Mucosa of rectum (tissue), 2 donors: Measurements from ENCODE around the gene FAM83E.

Experiments used
- H3K27ac ChIP-seq, 2 donors: one replicate each; pipeline ENCODE4 v1.7.0; 2013; ENCODE audit warnings: inconsistent platforms in 2 of 2, low read depth in 2 of 2, low read length in 2 of 2
- H3K27me3 ChIP-seq, 2 donors: one replicate each; pipeline ENCODE4 v1.7.0; 2013; ENCODE audit warnings: low read length in 2 of 2; ENCODE audit not compliant: control insufficient read depth in 2 of 2, insufficient read depth in 2 of 2
- H3K36me3 ChIP-seq, 2 donors: one replicate each; pipeline ENCODE4 v1.7.0; 2013; ENCODE audit warnings: low read length in 2 of 2; ENCODE audit not compliant: control insufficient read depth in 2 of 2, insufficient read depth in 2 of 2
- H3K4me1 ChIP-seq, 2 donors: one replicate each; pipeline ENCODE4 v1.7.0; 2013; ENCODE audit warnings: low read length in 2 of 2, mild to moderate bottlenecking in 1 of 2; ENCODE audit not compliant: control insufficient read depth in 2 of 2, insufficient read depth in 2 of 2
- H3K4me3 ChIP-seq, 2 donors: one replicate each; pipeline ENCODE4 v1.7.0; 2013; ENCODE audit warnings: low read length in 2 of 2
- H3K9ac ChIP-seq, 2 donors: one replicate each; pipeline ENCODE4 v1.7.0; 2013; ENCODE audit warnings: low read length in 2 of 2, low read depth in 1 of 2, mild to moderate bottlenecking in 1 of 2
- H3K9me3 ChIP-seq, 2 donors: one replicate each; pipeline ENCODE4 v1.7.0; 2013; ENCODE audit warnings: low read length in 2 of 2; ENCODE audit not compliant: control insufficient read depth in 2 of 2
- donor health status: healthy.
- donor health status: Normal muscosa, but diverticular disease.

Gene FAM83E

DNA sequence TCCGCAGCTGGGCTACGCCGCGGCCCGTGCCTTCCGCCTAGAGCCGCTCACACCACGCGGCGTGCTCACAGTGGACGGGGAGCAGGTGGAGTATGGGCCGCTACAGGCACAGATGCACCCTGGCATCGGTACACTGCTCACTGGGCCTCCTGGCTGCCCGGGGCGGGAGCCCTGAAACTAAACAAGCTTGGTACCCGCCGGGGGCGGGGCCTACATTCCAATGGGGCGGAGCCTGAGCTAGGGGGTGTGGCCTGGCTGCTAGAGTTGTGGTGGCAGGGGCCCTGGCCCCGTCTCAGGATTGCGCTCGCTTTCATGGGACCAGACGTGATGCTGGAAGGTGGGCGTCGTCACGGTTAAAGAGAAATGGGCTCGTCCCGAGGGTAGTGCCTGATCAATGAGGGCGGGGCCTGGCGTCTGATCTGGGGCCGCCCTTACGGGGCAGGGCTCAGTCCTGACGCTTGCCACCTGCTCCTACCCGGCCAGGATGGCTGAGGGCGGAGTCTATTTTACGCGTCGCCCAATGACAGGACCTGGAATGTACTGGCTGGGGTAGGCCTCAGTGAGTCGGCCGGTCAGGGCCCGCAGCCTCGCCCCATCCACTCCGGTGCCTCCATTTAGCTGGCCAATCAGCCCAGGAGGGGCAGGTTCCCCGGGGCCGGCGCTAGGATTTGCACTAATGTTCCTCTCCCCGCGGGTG lies 14.9 kb upstream of the FAM83E start:
- Histone ChIP-seq H3K4me3 (peak overlapping the region in 1 of 2 donors; percentile 43), H3K9ac (peak overlapping the region; percentile 34 to 68), H3K36me3 (peaks cover 8 to 18% of the 10 kb centered on the region in 2 donors), H3K27ac (peak overlapping the region; percentile 86 to 89), H3K4me1 (peaks cover 53 to 77% of the 10 kb centered on the region in 2 donors), H3K9me3 (no peaks in the 10 kb centered on the region), H3K27me3 (no peaks in the 10 kb centered on the region)

DNA sequence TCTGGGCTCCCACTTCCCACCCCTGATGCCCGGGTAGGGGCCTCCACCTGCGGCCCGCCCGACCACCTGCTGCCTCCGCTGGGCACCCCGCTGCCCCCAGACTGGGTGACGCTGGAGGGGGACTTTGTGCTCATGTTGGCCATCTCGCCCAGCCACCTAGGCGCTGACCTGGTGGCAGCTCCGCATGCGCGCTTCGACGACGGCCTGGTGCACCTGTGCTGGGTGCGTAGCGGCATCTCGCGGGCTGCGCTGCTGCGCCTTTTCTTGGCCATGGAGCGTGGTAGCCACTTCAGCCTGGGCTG lies 14.4 kb upstream of the FAM83E start:
- no peaks in the 10 kb centered on the region for H3K9me3 ChIP-seq
- no peaks in the 10 kb centered on the region for H3K27me3 ChIP-seq
- peaks cover 54 to 77% of the 10 kb centered on the region in 2 donors for H3K4me1 ChIP-seq
- H3K36me3 ChIP-seq: peaks cover 8 to 18% of the 10 kb centered on the region in 2 donors
- peak overlapping the region; percentile 86 to 89 for H3K27ac ChIP-seq
- no peak overlapping the region for H3K9ac ChIP-seq
- H3K4me3 ChIP-seq: no peak overlapping the region

DNA sequence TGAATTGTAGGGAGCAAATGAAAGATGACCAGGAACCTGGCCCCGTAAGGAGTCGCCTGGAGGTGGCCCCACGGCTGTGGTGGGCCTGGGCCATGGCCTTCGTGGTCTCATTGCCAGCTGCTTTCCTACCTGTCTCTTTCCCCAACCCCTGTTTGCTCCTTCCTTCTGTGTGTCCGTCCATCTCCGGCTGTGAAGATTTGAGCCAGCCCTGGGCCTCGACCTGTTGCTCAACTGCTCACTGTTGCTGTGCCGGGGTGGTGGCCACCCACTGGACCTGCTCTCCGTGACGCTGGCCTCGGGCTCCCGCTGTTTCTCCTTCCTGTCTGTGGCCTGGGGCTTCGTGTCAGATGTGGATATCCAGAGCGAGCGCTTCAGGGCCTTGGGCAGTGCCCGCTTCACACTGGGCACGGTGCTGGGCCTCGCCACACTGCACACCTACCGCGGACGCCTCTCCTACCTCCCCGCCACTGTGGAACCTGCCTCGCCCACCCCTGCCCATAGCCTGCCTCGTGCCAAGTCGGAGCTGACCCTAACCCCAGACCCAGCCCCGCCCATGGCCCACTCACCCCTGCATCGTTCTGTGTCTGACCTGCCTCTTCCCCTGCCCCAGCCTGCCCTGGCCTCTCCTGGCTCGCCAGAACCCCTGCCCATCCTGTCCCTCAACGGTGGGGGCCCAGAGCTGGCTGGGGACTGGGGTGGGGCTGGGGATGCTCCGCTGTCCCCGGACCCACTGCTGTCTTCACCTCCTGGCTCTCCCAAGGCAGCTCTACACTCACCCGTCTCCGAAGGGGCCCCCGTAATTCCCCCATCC lies 13.8 kb upstream of the FAM83E start:
- Histone ChIP-seq H3K36me3 (peaks cover 8 to 18% of the 10 kb centered on the region in 2 donors), H3K9ac (no peak overlapping the region), H3K9me3 (no peaks in the 10 kb centered on the region), H3K27me3 (no peaks in the 10 kb centered on the region), H3K27ac (peak overlapping the region in 1 of 2 donors; percentile 32), H3K4me3 (no peak overlapping the region), H3K4me1 (peaks cover 51 to 74% of the 10 kb centered on the region in 2 donors)

DNA sequence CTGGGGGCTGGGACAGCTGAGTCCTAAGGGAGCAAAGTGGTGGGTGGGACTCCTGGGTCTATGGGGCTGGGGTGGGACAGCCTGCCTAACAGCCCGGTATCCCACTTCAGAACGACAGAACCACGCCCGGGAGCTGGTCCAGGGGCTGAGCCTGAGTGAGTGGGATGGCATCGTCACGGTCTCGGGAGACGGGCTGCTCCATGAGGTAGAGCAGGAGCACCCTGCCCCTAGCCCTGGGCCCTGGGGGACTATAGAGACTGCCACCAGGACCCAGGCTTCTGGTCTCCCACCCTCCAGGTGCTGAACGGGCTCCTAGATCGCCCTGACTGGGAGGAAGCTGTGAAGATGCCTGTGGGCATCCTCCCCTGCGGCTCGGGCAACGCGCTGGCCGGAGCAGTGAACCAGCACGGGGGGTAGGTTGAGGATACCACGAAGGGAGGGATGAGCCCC lies 13.0 kb upstream of the FAM83E start:
- Histone ChIP-seq H3K4me1 (peaks cover 49 to 72% of the 10 kb centered on the region in 2 donors), H3K27ac (peak overlapping the region; percentile 85 to 86), H3K4me3 (no peak overlapping the region), H3K9ac (peak overlapping the region in 1 of 2 donors; percentile 41), H3K36me3 (peaks cover 8 to 16% of the 10 kb centered on the region in 2 donors), H3K9me3 (no peaks in the 10 kb centered on the region), H3K27me3 (no peaks in the 10 kb centered on the region)

DNA sequence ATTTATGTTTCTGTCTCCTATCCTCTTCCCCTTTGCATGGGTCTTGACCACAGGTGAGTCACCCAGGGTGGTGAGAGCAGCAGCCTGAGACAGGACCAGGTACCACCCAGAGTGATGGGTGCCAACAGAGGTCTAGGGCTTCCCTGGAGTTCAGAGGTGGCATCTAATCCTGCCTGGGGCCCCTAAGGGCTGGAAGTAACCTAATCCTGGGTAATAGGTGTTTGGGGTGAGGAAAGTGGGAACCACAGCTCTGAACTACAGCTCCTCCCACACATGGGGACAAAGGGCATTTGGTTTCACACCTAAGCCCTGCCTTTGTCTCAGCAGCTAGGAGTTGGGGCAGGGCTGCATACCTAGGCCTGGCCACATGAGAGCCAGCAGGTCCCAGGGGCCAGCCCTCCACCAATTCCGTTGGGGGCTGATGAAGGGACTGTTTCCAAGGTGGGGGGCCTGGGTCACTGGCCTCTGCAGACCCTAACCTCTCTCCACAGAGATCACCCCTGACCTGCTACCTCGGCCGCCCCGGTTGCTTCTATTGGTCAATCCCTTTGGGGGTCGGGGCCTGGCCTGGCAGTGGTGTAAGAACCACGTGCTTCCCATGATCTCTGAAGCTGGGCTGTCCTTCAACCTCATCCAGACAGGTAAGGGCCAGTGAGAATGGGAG lies 12.5 kb upstream of the FAM83E start:
- Histone ChIP-seq H3K9ac (peak overlapping the region; percentile 17 to 41), H3K9me3 (no peaks in the 10 kb centered on the region), H3K27ac (peak overlapping the region; percentile 85 to 86)

DNA sequence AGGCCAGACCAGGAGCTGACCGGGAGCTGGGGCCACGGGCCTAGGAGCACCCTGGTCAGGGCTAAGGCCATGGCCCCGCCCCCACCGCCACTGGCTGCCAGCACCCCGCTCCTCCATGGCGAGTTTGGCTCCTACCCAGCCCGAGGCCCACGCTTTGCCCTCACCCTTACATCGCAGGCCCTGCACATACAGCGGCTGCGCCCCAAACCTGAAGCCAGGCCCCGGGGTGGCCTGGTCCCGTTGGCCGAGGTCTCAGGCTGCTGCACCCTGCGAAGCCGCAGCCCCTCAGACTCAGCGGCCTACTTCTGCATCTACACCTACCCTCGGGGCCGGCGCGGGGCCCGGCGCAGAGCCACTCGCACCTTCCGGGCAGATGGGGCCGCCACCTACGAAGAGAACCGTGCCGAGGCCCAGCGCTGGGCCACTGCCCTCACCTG lies 11.0 kb upstream of the FAM83E start:
- Histone ChIP-seq H3K27ac (peak overlapping the region; percentile 86 to 89), H3K9me3 (no peaks in the 10 kb centered on the region), H3K4me1 (peaks cover 40 to 62% of the 10 kb centered on the region in 2 donors), H3K36me3 (peaks cover 2% of the 10 kb centered on the region in 2 donors), H3K9ac (peak overlapping the region in 1 of 2 donors; percentile 79), H3K4me3 (peak overlapping the region in 1 of 2 donors; percentile 69), H3K27me3 (no peaks in the 10 kb centered on the region)

More for the DNA sequence above, 12.5 kb upstream of the FAM83E start:
- Histone ChIP-seq H3K36me3 (peaks cover 5 to 11% of the 10 kb centered on the region in 2 donors), H3K4me3 (no peak overlapping the region), H3K4me1 (peaks cover 43 to 67% of the 10 kb centered on the region in 2 donors), H3K27me3 (no peaks in the 10 kb centered on the region)

DNA sequence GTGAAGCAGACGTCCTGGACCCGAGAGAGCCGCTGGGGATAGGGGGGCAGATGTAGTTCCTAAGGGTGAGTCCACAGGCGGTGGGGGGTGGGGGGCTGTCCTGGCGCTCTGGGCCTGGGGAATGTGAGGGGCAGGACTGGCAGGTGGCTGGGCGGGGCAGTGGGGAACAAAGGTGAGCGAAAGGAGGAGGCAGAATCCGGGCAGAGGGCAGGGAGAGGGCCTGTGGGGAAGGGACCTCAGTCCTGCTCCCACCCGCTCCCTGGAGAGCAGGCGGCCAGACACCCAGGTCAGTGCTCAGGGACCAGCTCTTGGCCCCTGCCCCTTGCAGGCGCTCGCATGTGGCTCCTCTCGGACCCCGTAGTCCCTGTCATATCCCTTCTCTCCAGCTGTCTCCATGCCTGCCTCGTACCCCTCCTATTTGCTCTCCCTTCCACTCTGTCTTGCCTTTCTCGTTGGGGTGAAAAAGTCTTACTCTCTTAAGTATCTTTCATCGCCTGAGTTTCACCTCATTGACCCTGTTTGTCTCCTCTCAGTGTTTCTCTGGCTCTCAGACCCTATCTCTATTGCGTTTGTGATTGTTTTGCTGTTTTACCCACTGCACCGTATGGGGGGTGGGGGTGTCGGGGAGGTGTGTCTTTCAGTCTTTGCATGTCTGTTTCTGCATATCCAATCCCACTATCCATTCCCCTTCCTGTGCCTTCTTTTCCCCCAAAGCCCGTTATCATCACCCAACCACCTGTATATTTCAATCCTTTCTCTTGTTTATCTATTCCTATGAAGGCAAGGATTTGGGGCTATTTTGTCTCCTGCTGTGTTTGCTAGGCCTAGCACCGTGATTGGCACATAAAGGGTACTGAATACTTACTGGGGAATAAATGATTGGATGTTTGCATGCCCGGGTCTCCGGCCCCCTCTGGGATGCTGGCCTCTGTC lies 10.2 kb upstream of the FAM83E start:
- peak overlapping the region; percentile 79 for H3K9ac ChIP-seq

DNA sequence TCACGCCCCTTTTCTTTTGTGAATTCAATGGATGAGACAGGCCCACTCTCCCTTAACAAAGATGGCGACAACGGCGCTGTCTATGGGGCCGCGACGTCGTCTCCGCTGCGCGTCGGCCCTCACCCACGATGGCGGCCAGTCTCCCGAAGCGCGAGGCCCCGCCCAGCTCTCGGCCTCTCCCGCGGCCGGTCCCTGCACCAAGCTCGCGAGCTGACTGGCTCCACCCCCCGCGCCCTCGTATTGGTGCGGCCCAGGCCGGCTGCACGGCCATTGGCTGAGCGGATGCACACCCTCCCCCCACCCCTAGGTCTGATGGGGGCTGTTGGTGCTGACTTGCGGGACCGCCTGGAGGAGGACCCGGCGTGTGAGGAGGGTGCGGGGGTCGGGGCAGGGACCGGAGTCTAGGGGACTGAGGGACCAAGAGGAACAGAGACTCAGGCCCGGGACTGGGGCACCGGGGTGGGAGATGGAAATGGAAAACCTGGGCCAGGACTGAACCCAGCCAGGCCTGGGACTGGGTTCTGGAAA lies 9.3 kb upstream of the FAM83E start:
- H3K27ac ChIP-seq: peak overlapping the region; percentile 86 to 89
- H3K4me3 ChIP-seq: peak overlapping the region; percentile 69 to 77
- peaks cover 0 to 2% of the 10 kb centered on the region in 2 donors for H3K36me3 ChIP-seq
- peak overlapping the region; percentile 79 for H3K9ac ChIP-seq
- H3K9me3 ChIP-seq: no peaks in the 10 kb centered on the region
- H3K27me3 ChIP-seq: no peaks in the 10 kb centered on the region
- H3K4me1 ChIP-seq: peaks cover 37 to 55% of the 10 kb centered on the region in 2 donors

More for the DNA sequence above, 10.2 kb upstream of the FAM83E start:
- peak overlapping the region; percentile 69 to 77 for H3K4me3 ChIP-seq
- peaks cover 34 to 54% of the 10 kb centered on the region in 2 donors for H3K4me1 ChIP-seq
- peak overlapping the region; percentile 86 to 89 for H3K27ac ChIP-seq
- no peaks in the 10 kb centered on the region for H3K9me3 ChIP-seq
- no peaks in the 10 kb centered on the region for H3K27me3 ChIP-seq
- peaks cover 2% of the 10 kb centered on the region in 2 donors for H3K36me3 ChIP-seq

DNA sequence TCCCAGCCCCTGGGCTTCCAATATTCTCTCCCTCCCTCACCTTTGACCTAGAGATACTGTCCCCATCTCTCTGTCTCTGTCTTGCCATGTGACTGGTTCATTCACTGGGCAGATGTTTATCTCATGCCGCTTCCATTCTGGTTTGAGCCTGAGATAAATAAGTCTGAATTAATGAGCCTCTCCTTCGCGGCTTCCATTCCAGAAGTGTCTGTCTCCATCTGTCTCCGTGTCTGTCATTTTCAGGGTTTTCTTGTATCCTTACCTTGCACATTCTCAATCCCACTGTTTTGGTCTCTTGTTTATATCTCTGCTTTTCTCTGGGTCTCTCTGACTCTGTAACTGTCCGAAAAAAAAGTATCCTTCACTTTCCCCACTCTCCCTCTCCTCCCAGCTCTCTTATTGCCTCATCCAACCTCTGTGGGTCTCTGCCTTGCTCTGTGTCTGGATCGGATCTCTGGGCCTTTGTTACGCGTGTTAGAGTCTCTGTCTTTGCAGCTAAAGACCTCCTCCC lies 8.7 kb upstream of the FAM83E start:
- Histone ChIP-seq H3K36me3 (peaks cover 0 to 2% of the 10 kb centered on the region in 2 donors), H3K27me3 (no peaks in the 10 kb centered on the region), H3K9ac (peak overlapping the region; percentile 60 to 79), H3K9me3 (no peaks in the 10 kb centered on the region), H3K27ac (peak overlapping the region; percentile 55 to 86), H3K4me1 (peaks cover 37 to 53% of the 10 kb centered on the region in 2 donors), H3K4me3 (peak overlapping the region; percentile 61 to 77)
